HepG2 (cell line): Measurements from ENCODE around the gene ELP1. TPM values are rescaled to one million over a fixed set of nuclear protein-coding genes. Genes with fewer than 3 reads are reported as not detected.

ENCODE experiments used
- ATM ChIP-seq: fragments of 450-650 bp; IDR thresholded peaks from 2 replicates; pipeline ENCODE4 v1.7.1; 2017; ENCODE audit warnings: mild to moderate bottlenecking, borderline replicate concordance
- CHD2 ChIP-seq: IDR thresholded peaks from 2 replicates; pipeline ENCODE4 v1.6.1; 2011; ENCODE audit warnings: low read depth, low read length, improper control_type of control experiment
- FOXK2 ChIP-seq: fragments of 450-650 bp; IDR thresholded peaks from 2 replicates; pipeline ENCODE4 v1.6.1; 2016
- HIVEP1 ChIP-seq: sonication (generic); formaldehyde crosslinking; IDR thresholded peaks from 2 replicates; pipeline ENCODE4 v1.4.0; 2020; ENCODE audit warnings: mild to moderate bottlenecking, missing genetic modification reagents
- KAT7 ChIP-seq: IDR thresholded peaks from 2 replicates; pipeline ENCODE4 v1.6.1; 2018; ENCODE audit warnings: borderline replicate concordance, missing compliant biosample characterization
- MAFF ChIP-seq: IDR thresholded peaks from 2 replicates; pipeline ENCODE4 v1.6.1; 2011; ENCODE audit warnings: low read depth, low read length, improper control_type of control experiment
- MIER3 ChIP-seq: IDR thresholded peaks from 2 replicates; pipeline ENCODE4 v1.6.1; 2016; ENCODE audit warnings: missing compliant biosample characterization, borderline replicate concordance
- RARA ChIP-seq: IDR thresholded peaks from 2 replicates; pipeline ENCODE4 v1.6.1; 2016; ENCODE audit warnings: missing genetic modification reagents, missing compliant biosample characterization
- RBM39 ChIP-seq: fragments of 200-400 bp; formaldehyde crosslinking; IDR thresholded peaks from one replicate; pipeline ENCODE4 v1.6.1; 2018; ENCODE audit warnings: antibody characterized with exemption, mild to moderate bottlenecking, low read depth, low read length; ENCODE audit not compliant: poor library complexity, severe bottlenecking
- RELA ChIP-seq: sonication (generic); formaldehyde crosslinking; IDR thresholded peaks from 2 replicates; pipeline ENCODE4 v1.4.0; 2020; ENCODE audit warnings: missing genetic modification reagents
- REXO4 ChIP-seq: sonication (generic); formaldehyde crosslinking; IDR thresholded peaks from 2 replicates; pipeline ENCODE4 v1.8.0; 2022; ENCODE audit warnings: missing genetic modification reagents, mild to moderate bottlenecking, borderline replicate concordance
- SMARCC2 ChIP-seq: fragments of 450-650 bp; IDR thresholded peaks from 2 replicates; pipeline ENCODE4 v1.6.1; 2017; ENCODE audit warnings: antibody characterized with exemption, mild to moderate bottlenecking
- TEAD2 ChIP-seq: sonication (generic); formaldehyde crosslinking; IDR thresholded peaks from 2 replicates; pipeline ENCODE4 v1.9.0; 2021; ENCODE audit warnings: missing genetic modification reagents
- ZFP1 ChIP-seq: IDR thresholded peaks from 2 replicates; pipeline ENCODE4 v1.6.1; 2016
- ZFP36L2 ChIP-seq: sonication (generic); formaldehyde crosslinking; IDR thresholded peaks from 2 replicates; pipeline ENCODE4 v1.4.0; 2020; ENCODE audit warnings: missing genetic modification reagents
- ZNF136 ChIP-seq: sonication (generic); formaldehyde crosslinking; IDR thresholded peaks from 2 replicates; pipeline ENCODE4 v1.8.1; 2022; ENCODE audit warnings: low read depth, mild to moderate bottlenecking, moderate library complexity, missing genetic modification reagents
- ZNF772 ChIP-seq: sonication (generic); formaldehyde crosslinking; IDR thresholded peaks from 2 replicates; pipeline ENCODE4 v1.5.0; 2020; ENCODE audit warnings: mild to moderate bottlenecking, missing genetic modification reagents
- ZNF792 ChIP-seq: IDR thresholded peaks from 2 replicates; pipeline ENCODE4 v1.6.1; 2016
- polyA plus RNA-seq, 8 experiments: library from polyadenylated mRNA; depleted of rRNA in 3 of 8; stranded (reverse) in 7 of 8; unstranded in 1 of 8; fragments of >200 nt; fragmentation: Illumina TruSeq in 4 of 8; extraction: Trizol in 4 of 8; gene quantifications; 2 replicates each; pipeline versions ENCODE4 v1.2.1 to v1.2.3, GENCODE V29; 2011 to 2016; ENCODE audit warnings: low read depth in 4 of 8, missing spikeins in 1 of 8, mixed read lengths in 1 of 8; ENCODE audit not compliant: insufficient read depth in 1 of 8
- total RNA-seq, 5 experiments: library from RNA; depleted of rRNA; stranded (reverse); fragments of >200 nt; fragmentation: Illumina TruSeq; extraction: Trizol; gene quantifications; 2 replicates each; pipeline ENCODE4 v1.2.3, GENCODE V29; 2016; ENCODE audit warnings: low read depth in 1 of 5
- TF ChIP-seq, protein P1 (sequence below): sonication (generic); formaldehyde crosslinking; IDR thresholded peaks from 2 replicates; pipeline ENCODE4 v1.9.0; 2022; ENCODE audit warnings: missing genetic modification reagents, mild to moderate bottlenecking, borderline replicate concordance
- TF ChIP-seq, protein P2 (sequence below): sonication (generic); formaldehyde crosslinking; IDR thresholded peaks from 2 replicates; pipeline ENCODE4 v1.8.0; 2022; ENCODE audit warnings: missing genetic modification reagents, mild to moderate bottlenecking, borderline replicate concordance
- TF ChIP-seq, protein P3 (sequence below): sonication (generic); formaldehyde crosslinking; IDR thresholded peaks from 2 replicates; pipeline ENCODE4 v1.4.0; 2020; ENCODE audit warnings: missing genetic modification reagents
- TF ChIP-seq, protein P4 (sequence below): IDR thresholded peaks from 2 replicates; pipeline ENCODE4 v1.6.1; 2016
- TF ChIP-seq, protein P5 (sequence below): sonication (generic); formaldehyde crosslinking; IDR thresholded peaks from 2 replicates; pipeline ENCODE4 v1.5.1; 2020; ENCODE audit warnings: missing genetic modification reagents, mild to moderate bottlenecking, borderline replicate concordance
- TF ChIP-seq, protein P6 (sequence below), 2 experiments: fragments of 450-650 bp in 1 of 2; sonication (generic) in 1 of 2; formaldehyde crosslinking; IDR thresholded peaks; 2 replicates each; pipeline versions ENCODE4 v1.5.0 to v1.8.0; 2020 to 2022; ENCODE audit warnings: mild to moderate bottlenecking in 1 of 2, missing genetic modification reagents in 1 of 2

Gene ELP1
- total and polyA plus RNA-seq, 2 of the 13 experiments (the other 11 are each of a cell fraction or from before 2014, with no cell fraction given) = 157 to 275 TPM

DNA sequence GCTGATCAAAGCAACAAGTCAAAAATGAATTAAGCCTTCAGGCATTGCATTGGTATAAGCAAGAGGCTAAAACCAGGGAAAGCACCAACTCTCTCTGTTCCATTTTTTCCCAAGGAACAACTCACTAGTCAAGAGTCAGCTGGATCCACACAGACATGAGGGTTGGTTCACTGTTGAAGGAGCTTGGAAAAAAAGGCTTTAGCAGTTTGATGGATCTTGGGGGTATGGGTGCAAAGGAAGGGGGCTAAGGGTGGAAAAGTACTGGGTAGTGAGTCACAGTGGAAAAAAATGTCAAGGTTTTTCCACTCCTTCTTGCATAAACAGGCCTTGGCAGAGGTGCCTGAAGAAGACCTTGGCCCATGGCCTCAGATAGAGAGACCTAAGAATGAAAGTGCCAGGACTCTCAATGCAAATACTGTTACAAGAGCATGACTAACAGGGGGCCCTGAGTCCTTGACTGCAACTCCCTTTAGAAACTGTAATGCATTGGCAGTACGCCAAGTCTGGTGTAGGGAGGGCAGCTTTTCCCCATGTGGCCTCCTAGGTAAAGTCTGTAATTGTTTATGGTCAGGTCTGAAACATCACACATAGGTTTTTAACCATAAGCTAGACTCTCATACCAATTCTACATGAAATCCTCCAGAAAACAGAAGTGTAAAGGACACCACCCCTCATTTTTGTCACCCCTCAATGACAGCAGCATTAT, 48.1 kb downstream of the ELP1 start (continued):
- TF ChIP-seq HIVEP1 (CRISPR knock-in tag) (no peak), FOXK2 (0 out of 2 replicates have a peak, but pooled peaks have one; percentile 52), ZNF136 (CRISPR knock-in tag) (peak; percentile 62; the same call in 1 of the 2 replicates), SMARCC2 (0 out of 2 replicates have a peak, but pooled peaks have one; percentile 28), RBM39 (no peak), REXO4 (CRISPR knock-in tag) (no peak), KAT7 (CRISPR knock-in tag) (peak; percentile 90), ZFP1 (peak; percentile 85), MAFF (no peak; the same call in 1 of the 2 replicates), ZNF772 (CRISPR knock-in tag) (peak; percentile 91), CHD2 (no peak), RARA (CRISPR knock-in tag) (peak; percentile 98), RELA (CRISPR knock-in tag) (no peak), TEAD2 (CRISPR knock-in tag) (no peak), ZFP36L2 (peak; percentile 65; the same call in 1 of the 2 replicates), ZNF792 (peak; percentile 95), MIER3 (peak; percentile 95; the same call in 1 of the 2 replicates), ATM (peak; percentile 97)
- TF ChIP-seq, protein P1, sequence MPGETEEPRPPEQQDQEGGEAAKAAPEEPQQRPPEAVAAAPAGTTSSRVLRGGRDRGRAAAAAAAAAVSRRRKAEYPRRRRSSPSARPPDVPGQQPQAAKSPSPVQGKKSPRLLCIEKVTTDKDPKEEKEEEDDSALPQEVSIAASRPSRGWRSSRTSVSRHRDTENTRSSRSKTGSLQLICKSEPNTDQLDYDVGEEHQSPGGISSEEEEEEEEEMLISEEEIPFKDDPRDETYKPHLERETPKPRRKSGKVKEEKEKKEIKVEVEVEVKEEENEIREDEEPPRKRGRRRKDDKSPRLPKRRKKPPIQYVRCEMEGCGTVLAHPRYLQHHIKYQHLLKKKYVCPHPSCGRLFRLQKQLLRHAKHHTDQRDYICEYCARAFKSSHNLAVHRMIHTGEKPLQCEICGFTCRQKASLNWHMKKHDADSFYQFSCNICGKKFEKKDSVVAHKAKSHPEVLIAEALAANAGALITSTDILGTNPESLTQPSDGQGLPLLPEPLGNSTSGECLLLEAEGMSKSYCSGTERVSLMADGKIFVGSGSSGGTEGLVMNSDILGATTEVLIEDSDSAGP (CRISPR knock-in tag) = no peak
- TF ChIP-seq, protein P2, sequence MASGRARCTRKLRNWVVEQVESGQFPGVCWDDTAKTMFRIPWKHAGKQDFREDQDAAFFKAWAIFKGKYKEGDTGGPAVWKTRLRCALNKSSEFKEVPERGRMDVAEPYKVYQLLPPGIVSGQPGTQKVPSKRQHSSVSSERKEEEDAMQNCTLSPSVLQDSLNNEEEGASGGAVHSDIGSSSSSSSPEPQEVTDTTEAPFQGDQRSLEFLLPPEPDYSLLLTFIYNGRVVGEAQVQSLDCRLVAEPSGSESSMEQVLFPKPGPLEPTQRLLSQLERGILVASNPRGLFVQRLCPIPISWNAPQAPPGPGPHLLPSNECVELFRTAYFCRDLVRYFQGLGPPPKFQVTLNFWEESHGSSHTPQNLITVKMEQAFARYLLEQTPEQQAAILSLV (CRISPR knock-in tag) = 0 out of 2 replicates have a peak, but pooled peaks have one; percentile 60
- TF ChIP-seq, protein P3, sequence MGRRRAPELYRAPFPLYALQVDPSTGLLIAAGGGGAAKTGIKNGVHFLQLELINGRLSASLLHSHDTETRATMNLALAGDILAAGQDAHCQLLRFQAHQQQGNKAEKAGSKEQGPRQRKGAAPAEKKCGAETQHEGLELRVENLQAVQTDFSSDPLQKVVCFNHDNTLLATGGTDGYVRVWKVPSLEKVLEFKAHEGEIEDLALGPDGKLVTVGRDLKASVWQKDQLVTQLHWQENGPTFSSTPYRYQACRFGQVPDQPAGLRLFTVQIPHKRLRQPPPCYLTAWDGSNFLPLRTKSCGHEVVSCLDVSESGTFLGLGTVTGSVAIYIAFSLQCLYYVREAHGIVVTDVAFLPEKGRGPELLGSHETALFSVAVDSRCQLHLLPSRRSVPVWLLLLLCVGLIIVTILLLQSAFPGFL (CRISPR knock-in tag) = no peak
- TF ChIP-seq, protein P4, sequence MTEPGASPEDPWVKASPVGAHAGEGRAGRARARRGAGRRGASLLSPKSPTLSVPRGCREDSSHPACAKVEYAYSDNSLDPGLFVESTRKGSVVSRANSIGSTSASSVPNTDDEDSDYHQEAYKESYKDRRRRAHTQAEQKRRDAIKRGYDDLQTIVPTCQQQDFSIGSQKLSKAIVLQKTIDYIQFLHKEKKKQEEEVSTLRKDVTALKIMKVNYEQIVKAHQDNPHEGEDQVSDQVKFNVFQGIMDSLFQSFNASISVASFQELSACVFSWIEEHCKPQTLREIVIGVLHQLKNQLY = peak; percentile 95
- TF ChIP-seq, protein P5, sequence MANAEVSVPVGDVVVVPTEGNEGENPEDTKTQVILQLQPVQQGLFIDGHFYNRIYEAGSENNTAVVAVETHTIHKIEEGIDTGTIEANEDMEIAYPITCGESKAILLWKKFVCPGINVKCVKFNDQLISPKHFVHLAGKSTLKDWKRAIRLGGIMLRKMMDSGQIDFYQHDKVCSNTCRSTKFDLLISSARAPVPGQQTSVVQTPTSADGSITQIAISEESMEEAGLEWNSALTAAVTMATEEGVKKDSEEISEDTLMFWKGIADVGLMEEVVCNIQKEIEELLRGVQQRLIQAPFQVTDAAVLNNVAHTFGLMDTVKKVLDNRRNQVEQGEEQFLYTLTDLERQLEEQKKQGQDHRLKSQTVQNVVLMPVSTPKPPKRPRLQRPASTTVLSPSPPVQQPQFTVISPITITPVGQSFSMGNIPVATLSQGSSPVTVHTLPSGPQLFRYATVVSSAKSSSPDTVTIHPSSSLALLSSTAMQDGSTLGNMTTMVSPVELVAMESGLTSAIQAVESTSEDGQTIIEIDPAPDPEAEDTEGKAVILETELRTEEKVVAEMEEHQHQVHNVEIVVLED (CRISPR knock-in tag) = peak; percentile 54; the same call in 1 of the 2 replicates
- TF ChIP-seq, protein P6, sequence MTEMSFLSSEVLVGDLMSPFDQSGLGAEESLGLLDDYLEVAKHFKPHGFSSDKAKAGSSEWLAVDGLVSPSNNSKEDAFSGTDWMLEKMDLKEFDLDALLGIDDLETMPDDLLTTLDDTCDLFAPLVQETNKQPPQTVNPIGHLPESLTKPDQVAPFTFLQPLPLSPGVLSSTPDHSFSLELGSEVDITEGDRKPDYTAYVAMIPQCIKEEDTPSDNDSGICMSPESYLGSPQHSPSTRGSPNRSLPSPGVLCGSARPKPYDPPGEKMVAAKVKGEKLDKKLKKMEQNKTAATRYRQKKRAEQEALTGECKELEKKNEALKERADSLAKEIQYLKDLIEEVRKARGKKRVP (CRISPR knock-in tag; IDR thresholded peaks at IDR 0.05) = peak in 1 of 2 experiments; percentile 88; a peak in 2 of 4 replicates
